Fibroblast of lung (primary cell): Measurements from ENCODE around the gene KIAA0232. TPM values are rescaled to one million over a fixed set of nuclear protein-coding genes. Genes with fewer than 3 reads are reported as not detected.

ENCODE experiments used
- DNase-seq, 2 donors: peaks; one replicate each; pipeline versions ENCODE4 v3.0.0 to v3.0.0-alpha.2; 2010; ENCODE audit warnings: low read depth in 2 of 2
- H2AFZ ChIP-seq: 2 replicates; pipeline ENCODE4 v1.5.1; 2012; ENCODE audit warnings: low read length, control low read depth, inconsistent platforms
- H3K27ac ChIP-seq: 2 replicates; pipeline ENCODE4 v1.5.1; 2011; ENCODE audit warnings: low read length, control low read depth; ENCODE audit not compliant: insufficient read depth
- H3K27me3 ChIP-seq: 2 replicates; pipeline ENCODE4 v1.5.1; 2011; ENCODE audit warnings: mild to moderate bottlenecking, low read length; ENCODE audit not compliant: control insufficient read depth, insufficient read depth
- H3K36me3 ChIP-seq: 2 replicates; pipeline ENCODE4 v1.5.1; 2011; ENCODE audit warnings: low read length; ENCODE audit not compliant: control insufficient read depth, insufficient read depth
- H3K4me1 ChIP-seq: 2 replicates; pipeline ENCODE4 v1.5.1; 2011; ENCODE audit warnings: low read length; ENCODE audit not compliant: control insufficient read depth, insufficient read depth; ENCODE audit errors: extremely low read depth
- H3K4me2 ChIP-seq: 2 replicates; pipeline ENCODE4 v1.5.1; 2011; ENCODE audit warnings: low read length, control low read depth; ENCODE audit not compliant: insufficient read depth; ENCODE audit errors: extremely low read depth
- H3K4me3 ChIP-seq, 4 experiments: fragments of 200-600 bp in 1 of 4; sonication (generic) in 1 of 4; replicated peaks in 1 of 4; 2 replicates each; pipeline ENCODE4 v1.5.1; 2011 to 2016; ENCODE audit warnings: low read length in 4 of 4, low read depth in 3 of 4, mild to moderate bottlenecking in 3 of 4, control low read depth in 2 of 4, inconsistent platforms in 1 of 4, mixed read lengths in 1 of 4; ENCODE audit not compliant: insufficient read depth in 1 of 4; ENCODE audit errors: control extremely low read depth in 1 of 4
- H3K79me2 ChIP-seq: 2 replicates; pipeline ENCODE4 v1.5.1; 2012; ENCODE audit warnings: mild to moderate bottlenecking, low read length, inconsistent platforms; ENCODE audit not compliant: control insufficient read depth, insufficient read depth
- H3K9ac ChIP-seq: 2 replicates; pipeline ENCODE4 v1.5.1; 2011; ENCODE audit warnings: mild to moderate bottlenecking, low read length, control low read depth; ENCODE audit not compliant: insufficient read depth
- H3K9me3 ChIP-seq: 2 replicates; pipeline ENCODE4 v1.5.1; 2012; ENCODE audit warnings: low read depth, low read length; ENCODE audit not compliant: control insufficient read depth, insufficient read depth
- H4K20me1 ChIP-seq: 2 replicates; pipeline ENCODE4 v1.5.1; 2011; ENCODE audit warnings: low read length; ENCODE audit not compliant: control insufficient read depth, insufficient read depth; ENCODE audit errors: extremely low read depth
- EZH2 ChIP-seq: IDR thresholded peaks from 2 replicates; pipeline ENCODE4 v1.5.1; 2012; ENCODE audit warnings: low read length, control low read depth, mild to moderate bottlenecking; ENCODE audit errors: missing control alignments
- polyA plus RNA-seq, 2 donors: library from polyadenylated mRNA; depleted of rRNA in 1 of 2; stranded (reverse) in 1 of 2; unstranded in 1 of 2; fragments of >200 nt; gene quantifications; 2 replicates each; pipeline ENCODE4 v1.2.1, GENCODE V29; 2011 to 2012; ENCODE audit warnings: missing spikeins in 1 of 2
- total RNA-seq: library from RNA; depleted of rRNA; stranded (reverse); fragments of >200 nt; gene quantifications from 2 replicates; pipeline ENCODE4 v1.2.1, GENCODE V29; 2014
- TF ChIP-seq, protein P1 (sequence below), 2 donors: IDR thresholded peaks in 1 of 2; conservative IDR thresholded peaks in 1 of 2; 1 replicate in 1 of 2; 2 replicates in 1 of 2; pipeline ENCODE4 v1.5.1; 2011 to 2012; ENCODE audit warnings: low read length in 2 of 2, control low read depth in 1 of 2, inconsistent platforms in 1 of 2, low read depth in 1 of 2, mild to moderate bottlenecking in 1 of 2

Gene KIAA0232
- total and polyA plus RNA-seq, 2 donors (not counting 1 experiment from before 2014, with no cell fraction given) = 18.0 to 18.8 TPM

DNA sequence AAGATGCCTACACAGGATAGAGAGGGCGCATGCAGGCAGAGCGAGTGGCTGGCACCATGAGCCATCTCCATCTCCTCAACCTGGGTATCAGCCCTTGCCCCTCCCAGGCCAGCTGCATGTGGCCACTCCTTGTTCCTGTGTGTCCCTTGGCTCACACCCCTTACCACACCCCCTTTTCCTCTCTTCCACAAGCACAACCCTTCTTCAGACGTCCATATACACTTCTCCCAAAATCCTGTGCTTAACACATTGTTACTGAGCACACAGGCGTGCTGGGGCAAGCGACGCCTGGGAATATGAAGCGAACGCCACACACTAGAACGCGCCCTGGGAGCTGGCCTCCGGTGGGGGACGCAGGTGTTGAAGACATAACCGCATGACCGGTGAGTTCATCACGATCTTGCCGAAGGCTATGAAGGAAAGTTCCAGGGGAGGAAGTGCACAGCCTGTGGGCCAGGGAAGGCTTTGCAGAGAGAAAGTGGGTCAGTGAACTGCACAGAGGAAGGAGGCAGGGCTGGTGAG is 19.1 kb upstream of the KIAA0232 start:
- Histone ChIP-seq H3K4me1 (peaks cover 2% of the 10 kb centered on the region), H3K27me3 (peaks cover 12% of the 10 kb centered on the region), H3K4me2 (no peak overlapping the region), H3K9ac (no peak overlapping the region), H3K4me3 (no peak overlapping the region), H4K20me1 (no peaks in the 10 kb centered on the region), H3K9me3 (no peaks in the 10 kb centered on the region), H3K27ac (no peak overlapping the region), H3K79me2 (no peaks in the 10 kb centered on the region), H2AFZ (no peak overlapping the region), H3K36me3 (no peaks in the 10 kb centered on the region)
- TF ChIP-seq, protein P1, sequence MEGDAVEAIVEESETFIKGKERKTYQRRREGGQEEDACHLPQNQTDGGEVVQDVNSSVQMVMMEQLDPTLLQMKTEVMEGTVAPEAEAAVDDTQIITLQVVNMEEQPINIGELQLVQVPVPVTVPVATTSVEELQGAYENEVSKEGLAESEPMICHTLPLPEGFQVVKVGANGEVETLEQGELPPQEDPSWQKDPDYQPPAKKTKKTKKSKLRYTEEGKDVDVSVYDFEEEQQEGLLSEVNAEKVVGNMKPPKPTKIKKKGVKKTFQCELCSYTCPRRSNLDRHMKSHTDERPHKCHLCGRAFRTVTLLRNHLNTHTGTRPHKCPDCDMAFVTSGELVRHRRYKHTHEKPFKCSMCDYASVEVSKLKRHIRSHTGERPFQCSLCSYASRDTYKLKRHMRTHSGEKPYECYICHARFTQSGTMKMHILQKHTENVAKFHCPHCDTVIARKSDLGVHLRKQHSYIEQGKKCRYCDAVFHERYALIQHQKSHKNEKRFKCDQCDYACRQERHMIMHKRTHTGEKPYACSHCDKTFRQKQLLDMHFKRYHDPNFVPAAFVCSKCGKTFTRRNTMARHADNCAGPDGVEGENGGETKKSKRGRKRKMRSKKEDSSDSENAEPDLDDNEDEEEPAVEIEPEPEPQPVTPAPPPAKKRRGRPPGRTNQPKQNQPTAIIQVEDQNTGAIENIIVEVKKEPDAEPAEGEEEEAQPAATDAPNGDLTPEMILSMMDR (conservative IDR thresholded peaks at IDR 0.05 in 1 of 2, IDR thresholded peaks at IDR 0.05 in 1 of 2; ENCODE audit: low read depth in 1 of 2, low read length in 2 of 2) = no peak
- TF ChIP-seq EZH2 = no peak
- no peak for DNase-seq

DNA sequence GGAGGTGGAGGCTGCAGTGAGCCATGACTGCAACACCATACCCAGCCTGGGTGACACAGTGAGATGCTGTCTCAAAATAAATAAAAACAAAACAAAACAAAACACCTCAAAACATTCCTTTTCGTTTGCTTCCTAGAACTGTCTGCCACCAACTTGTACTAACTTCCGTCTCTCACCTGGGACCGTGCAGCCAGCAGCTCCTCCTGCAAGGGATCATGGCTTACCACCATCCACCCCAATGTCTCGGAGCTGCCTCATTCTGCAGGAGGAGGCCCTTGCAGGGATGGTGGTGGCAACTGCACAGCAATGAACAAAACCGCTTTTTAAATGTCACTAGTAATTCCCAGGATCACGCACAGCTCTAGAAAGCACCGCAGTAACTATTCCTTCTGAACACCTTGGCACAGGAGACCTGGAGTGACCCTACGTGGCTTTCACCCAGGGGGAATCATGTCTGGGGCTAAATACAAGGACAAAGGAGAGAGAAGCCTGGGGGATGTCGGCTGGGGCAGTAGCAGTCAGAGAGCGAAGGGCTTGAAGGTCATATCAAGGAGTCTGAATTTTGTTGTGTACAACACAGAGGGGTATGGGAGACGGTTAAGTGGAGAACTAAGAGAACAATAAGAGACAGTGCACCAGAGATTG is 17.4 kb upstream of the KIAA0232 start:
- no peak overlapping the region for H3K27ac ChIP-seq
- no peak for DNase-seq
- H3K79me2 ChIP-seq = no peaks in the 10 kb centered on the region
- H3K4me2 ChIP-seq = no peak overlapping the region
- H3K9me3 ChIP-seq = no peaks in the 10 kb centered on the region
- peaks cover 2% of the 10 kb centered on the region for H3K4me1 ChIP-seq
- H3K36me3 ChIP-seq = no peaks in the 10 kb centered on the region
- no peak overlapping the region for H3K4me3 ChIP-seq
- TF ChIP-seq, protein P1 (conservative IDR thresholded peaks at IDR 0.05 in 1 of 2, IDR thresholded peaks at IDR 0.05 in 1 of 2; ENCODE audit: low read depth in 1 of 2, low read length in 2 of 2) = no peak
- TF ChIP-seq EZH2 = no peak
- no peaks in the 10 kb centered on the region for H4K20me1 ChIP-seq
- H2AFZ ChIP-seq = no peak overlapping the region
- H3K9ac ChIP-seq = no peak overlapping the region
- peaks cover 12% of the 10 kb centered on the region for H3K27me3 ChIP-seq

DNA sequence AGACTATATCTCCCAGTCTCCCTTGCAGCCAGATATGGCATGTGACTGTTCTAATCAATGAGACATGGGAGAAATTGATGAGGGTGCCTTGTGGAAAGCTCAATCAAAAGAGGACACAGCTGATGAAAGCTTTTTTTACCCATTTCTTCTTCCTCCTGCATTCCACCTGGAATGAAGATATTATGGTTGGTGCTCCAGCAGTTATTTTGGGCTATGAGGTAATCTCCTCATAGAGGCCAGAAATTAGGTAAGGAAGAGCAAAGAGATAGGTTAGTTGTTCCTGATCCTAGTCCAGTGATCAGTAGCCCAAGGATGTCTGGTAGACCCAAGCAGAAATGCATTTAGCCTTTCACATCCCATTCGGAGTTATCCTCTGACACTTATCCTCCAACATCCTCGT is 16.8 kb upstream of the KIAA0232 start:
- Histone ChIP-seq H4K20me1 (no peaks in the 10 kb centered on the region), H2AFZ (no peak overlapping the region), H3K9ac (no peak overlapping the region), H3K36me3 (no peaks in the 10 kb centered on the region), H3K27me3 (peaks cover 11% of the 10 kb centered on the region), H3K4me3 (no peak overlapping the region), H3K27ac (no peak overlapping the region), H3K79me2 (no peaks in the 10 kb centered on the region), H3K9me3 (no peaks in the 10 kb centered on the region), H3K4me1 (peaks cover 2% of the 10 kb centered on the region), H3K4me2 (no peak overlapping the region)
- no peak for TF ChIP-seq EZH2
- TF ChIP-seq, protein P1 (conservative IDR thresholded peaks at IDR 0.05 in 1 of 2, IDR thresholded peaks at IDR 0.05 in 1 of 2; ENCODE audit: low read depth in 1 of 2, low read length in 2 of 2) = no peak
- DNase-seq = no peak
